HEK293 (cell line): Measurements from ENCODE around the gene LEMD1.

Source experiments
- CTCF ChIA-PET: fragments of 350-600 bp; formaldehyde crosslinking; extraction: SDS; loops from one replicate; lab custom pipeline; 2021; ENCODE audit warnings: antibody characterized with exemption; lab: Yijun Ruan, JAX
- POLR2A ChIA-PET: fragments of 300-600 bp; formaldehyde crosslinking; extraction: SDS; loops from one replicate; lab custom pipeline; 2020; ENCODE audit warnings: antibody characterized with exemption, inconsistent platforms; lab: Yijun Ruan, JAX
- H3K27ac ChIP-seq: fragments of 200-500 bp; sonication (Bioruptor generic); 2 replicates; pipeline ENCODE4 v1.5.1; 2014; ENCODE audit warnings: low read depth, low read length, control low read depth, inconsistent platforms; ENCODE audit errors: extremely low read depth
- H3K36me3 ChIP-seq, 2 experiments: fragments of 200-500 bp in 1 of 2; sonication (Bioruptor generic) in 1 of 2; 1 replicate in 1 of 2; 2 replicates in 1 of 2; pipeline ENCODE4 v1.5.1; 2014 to 2017; ENCODE audit warnings: inconsistent platforms in 2 of 2, low read length in 2 of 2; ENCODE audit not compliant: control insufficient read depth in 2 of 2, insufficient read depth in 1 of 2
- H3K4me1 ChIP-seq: fragments of 200-500 bp; sonication (Bioruptor generic); 2 replicates; pipeline ENCODE4 v1.5.1; 2014; ENCODE audit warnings: mild to moderate bottlenecking, low read length, inconsistent platforms; ENCODE audit not compliant: control insufficient read depth, insufficient read depth
- H3K4me3 ChIP-seq: 2 replicates; pipeline ENCODE4 v1.5.1; 2011; ENCODE audit warnings: low read depth, mild to moderate bottlenecking, control low read depth, low read length, moderate library complexity
- H3K9me3 ChIP-seq: fragments of 200-500 bp; sonication (Bioruptor generic); 2 replicates; pipeline ENCODE4 v1.5.1; 2014; ENCODE audit warnings: low read depth, low read length, inconsistent platforms; ENCODE audit not compliant: control insufficient read depth, insufficient read depth
- EGR2 ChIP-seq: fragments of 450-650 bp; formaldehyde crosslinking; IDR thresholded peaks from 2 replicates; pipeline ENCODE4 v1.5.1; 2016; ENCODE audit warnings: low read depth, missing biosample characterization, missing genetic modification characterization
- GLIS1 ChIP-seq: fragments of 450-650 bp; formaldehyde crosslinking; IDR thresholded peaks from 2 replicates; pipeline ENCODE4 v1.5.1; 2016; ENCODE audit warnings: missing biosample characterization, missing genetic modification characterization
- KLF9 ChIP-seq: fragments of 450-650 bp; formaldehyde crosslinking; IDR thresholded peaks from 2 replicates; pipeline ENCODE4 v1.5.1; 2016; ENCODE audit warnings: missing biosample characterization, missing genetic modification characterization, low read depth
- SP3 ChIP-seq: fragments of 450-650 bp; formaldehyde crosslinking; IDR thresholded peaks from 2 replicates; pipeline ENCODE4 v1.5.1; 2016; ENCODE audit warnings: missing biosample characterization, missing genetic modification characterization
- YY1 ChIP-seq: fragments of 450-650 bp; formaldehyde crosslinking; IDR thresholded peaks from 2 replicates; pipeline ENCODE4 v1.5.1; 2018; ENCODE audit warnings: missing biosample characterization, missing genetic modification characterization
- ZBTB21 ChIP-seq: fragments of 450-650 bp; formaldehyde crosslinking; IDR thresholded peaks from 2 replicates; pipeline ENCODE4 v1.5.1; 2017; ENCODE audit warnings: missing biosample characterization, missing genetic modification characterization
- ZBTB6 ChIP-seq: fragments of 450-650 bp; formaldehyde crosslinking; IDR thresholded peaks from 2 replicates; pipeline ENCODE4 v1.5.1; 2017; ENCODE audit warnings: missing biosample characterization, missing genetic modification characterization
- ZFHX2 ChIP-seq: fragments of 450-650 bp; formaldehyde crosslinking; conservative IDR thresholded peaks from 2 replicates; pipeline ENCODE4 v1.5.1; 2016; ENCODE audit warnings: missing biosample characterization, missing genetic modification characterization
- ZFP3 ChIP-seq: fragments of 450-650 bp; formaldehyde crosslinking; IDR thresholded peaks from 2 replicates; pipeline ENCODE4 v1.5.1; 2016; ENCODE audit warnings: low read depth, missing biosample characterization, missing genetic modification characterization
- ZNF23 ChIP-seq: fragments of 450-650 bp; formaldehyde crosslinking; IDR thresholded peaks from 2 replicates; pipeline ENCODE4 v1.5.1; 2016; ENCODE audit warnings: missing biosample characterization, missing genetic modification characterization, borderline replicate concordance
- ZNF24 ChIP-seq: fragments of 450-650 bp; formaldehyde crosslinking; IDR thresholded peaks from 2 replicates; pipeline ENCODE4 v1.5.1; 2016; ENCODE audit warnings: missing biosample characterization, missing genetic modification characterization
- ZNF302 ChIP-seq: fragments of 450-650 bp; formaldehyde crosslinking; IDR thresholded peaks from 2 replicates; pipeline ENCODE4 v1.5.1; 2016; ENCODE audit warnings: missing biosample characterization, missing genetic modification characterization, low read depth
- ZNF335 ChIP-seq: fragments of 450-650 bp; formaldehyde crosslinking; conservative IDR thresholded peaks from 2 replicates; pipeline ENCODE4 v1.5.1; 2016; ENCODE audit warnings: missing biosample characterization, missing genetic modification characterization
- ZNF341 ChIP-seq: fragments of 450-650 bp; formaldehyde crosslinking; IDR thresholded peaks from 2 replicates; pipeline ENCODE4; 2016; ENCODE audit warnings: low read depth, missing biosample characterization, missing genetic modification characterization
- ZNF366 ChIP-seq: fragments of 450-650 bp; formaldehyde crosslinking; conservative IDR thresholded peaks from 2 replicates; pipeline ENCODE4 v1.5.1; 2016; ENCODE audit warnings: missing biosample characterization, missing genetic modification characterization
- ZNF423 ChIP-seq: fragments of 450-650 bp; formaldehyde crosslinking; IDR thresholded peaks from 2 replicates; pipeline ENCODE4 v1.5.1; 2016; ENCODE audit warnings: missing biosample characterization, missing genetic modification characterization
- ZNF449 ChIP-seq: fragments of 450-650 bp; formaldehyde crosslinking; IDR thresholded peaks from 2 replicates; pipeline ENCODE4 v1.5.1; 2017; ENCODE audit warnings: missing biosample characterization, mild to moderate bottlenecking, missing genetic modification characterization, moderate library complexity
- ZNF473 ChIP-seq: fragments of 450-650 bp; formaldehyde crosslinking; IDR thresholded peaks from 2 replicates; pipeline ENCODE4 v1.5.1; 2017; ENCODE audit warnings: missing biosample characterization, missing genetic modification characterization
- ZNF624 ChIP-seq: fragments of 450-650 bp; formaldehyde crosslinking; IDR thresholded peaks from 2 replicates; pipeline ENCODE4 v1.5.1; 2017; ENCODE audit warnings: missing biosample characterization, missing genetic modification characterization
- ZNF670 ChIP-seq: fragments of 450-650 bp; formaldehyde crosslinking; IDR thresholded peaks from 2 replicates; pipeline ENCODE4 v1.5.1; 2016; ENCODE audit warnings: missing biosample characterization, missing genetic modification characterization, low read depth
- ZNF785 ChIP-seq: fragments of 450-650 bp; formaldehyde crosslinking; IDR thresholded peaks from 2 replicates; pipeline ENCODE4 v1.5.1; 2016; ENCODE audit warnings: missing biosample characterization, missing genetic modification characterization
- ZNF837 ChIP-seq: fragments of 450-650 bp; formaldehyde crosslinking; IDR thresholded peaks from 2 replicates; pipeline ENCODE4 v1.5.1; 2016; ENCODE audit warnings: missing biosample characterization, missing genetic modification characterization
- ZSCAN23 ChIP-seq: fragments of 450-650 bp; formaldehyde crosslinking; IDR thresholded peaks from 2 replicates; pipeline ENCODE4 v1.5.1; 2016; ENCODE audit warnings: missing biosample characterization, missing genetic modification characterization

Gene LEMD1

GRCh38 chr1:205444931-205445645 is 23.2 kb upstream of the LEMD1 start:
- CTCF ChIA-PET = interaction anchor here (0.7 to 1.9 kb wide), 5 partner anchors 9 to 567 kb away, joined by 3 to 6 read pairs (median 5); no protein-coding TSS in a partner anchor
- POLR2A ChIA-PET = no interaction called here
- no peaks in the 10 kb centered on the region for H3K36me3 ChIP-seq
- H3K4me1 ChIP-seq = no peaks in the 10 kb centered on the region; the same call in 1 of the 2 replicates
- H3K4me3 ChIP-seq = no peak overlapping the region
- no peak for TF ChIP-seq ZNF785 (tag by site-specific recombination)
- TF ChIP-seq ZFP3 = no peak
- TF ChIP-seq ZBTB21 (tag by site-specific recombination) = no peak
- TF ChIP-seq ZNF624 (tag by site-specific recombination) = no peak
- TF ChIP-seq ZNF335 (tag by site-specific recombination) = no peak
- TF ChIP-seq ZNF366 = no peak
- TF ChIP-seq YY1 (tag by site-specific recombination) = no peak
- TF ChIP-seq ZNF23 (tag by site-specific recombination) = no peak
- no peak for TF ChIP-seq KLF9 (tag by site-specific recombination)
- TF ChIP-seq ZSCAN23 = no peak
- no peak for TF ChIP-seq SP3
- TF ChIP-seq ZNF423 (tag by site-specific recombination) = no peak
- TF ChIP-seq ZNF302 = no peak
- no peak for TF ChIP-seq ZNF24 (tag by site-specific recombination)
- no peak for TF ChIP-seq ZNF449
- TF ChIP-seq ZNF473 (tag by site-specific recombination) = no peak
- TF ChIP-seq ZNF670 (tag by site-specific recombination) = no peak
- no peak for TF ChIP-seq ZBTB6 (tag by site-specific recombination)
- no peaks in the 10 kb centered on the region for H3K9me3 ChIP-seq
- H3K27ac ChIP-seq = no peak overlapping the region

- TF ChIP-seq EGR2 (tag by site-specific recombination) = peak; percentile 72; the same call in 1 of the 2 replicates
- TF ChIP-seq ZNF341 (tag by site-specific recombination) = peak; percentile 60
- TF ChIP-seq ZFHX2 (tag by site-specific recombination) = peak; percentile 75
- TF ChIP-seq ZNF837 (tag by site-specific recombination) = no peak
- TF ChIP-seq GLIS1 = peak; percentile 50; the same call in 1 of the 2 replicates
- H3K36me3 ChIP-seq = no peaks in the 10 kb centered on the region
- ChIA-PET POLR2A (no interaction called here), CTCF (interaction anchor here (0.7 to 1.9 kb wide), 6 partner anchors 8 to 568 kb away, joined by 3 to 6 read pairs (median 4); no protein-coding TSS in a partner anchor)
- no peak overlapping the region for H3K27ac ChIP-seq
- no peaks in the 10 kb centered on the region for H3K9me3 ChIP-seq
- no peaks in the 10 kb centered on the region; the same call in 1 of the 2 replicates for H3K4me1 ChIP-seq
- H3K4me3 ChIP-seq = no peak overlapping the region
Measured at GRCh38 chr1:205444300-205444930, 22.6 kb upstream of the LEMD1 start.
